Left renal pelvis (tissue), 4 donors: ENCODE measurements around the gene TTC7B. TPM values are rescaled to one million over a fixed set of nuclear protein-coding genes. Genes with fewer than 3 reads are reported as not detected.

Experiments used
- DNase-seq, 4 donors: peaks; one replicate each; pipeline ENCODE4 v3.0.0-alpha.2; 2013; ENCODE audit warnings: low read depth in 4 of 4, low spot score in 3 of 4
- polyA plus RNA-seq, 4 donors: library from polyadenylated mRNA; unstranded; fragments of 120-200 nt; gene quantifications; one replicate each; pipeline ENCODE4 v1.2.1, GENCODE V29; 2013; ENCODE audit not compliant: insufficient read length in 4 of 4

Gene TTC7B
- polyA plus RNA-seq, 4 donors: 35.3 to 49.1 (median 47.4) TPM

GRCh38 chr14:90483117-90483516 lies 333.1 kb downstream of the TTC7B start:
- DNase-seq: no peak

- no peak for DNase-seq
These were observed 340.9 kb downstream of the TTC7B start for GRCh38 chr14:90475298-90475697.

Other genes with a start within 250 kb of the TTC7B start
- 1 to 10 TPM; 7.4 to 8.9 (median 7.8) TPM for gene RPS6KA5, start 244.2 kb upstream of the TTC7B start, polyA plus RNA-seq